Epidermal melanocyte (primary cell): ENCODE data around the gene ANP32E.
A peak's percentile ranks its signal among the peaks of the same experiment; 100 is the strongest.
"Not testable (repeated sequence)": the region's sequence is repeated elsewhere in the genome, so short reads cannot be mapped to it uniquely, and the experiment has no call there.

Experiments used
- DNase-seq: peaks from one replicate; pipeline ENCODE4 v3.0.0; 2011; ENCODE audit warnings: low spot score; ENCODE audit not compliant: insufficient read length

Gene ANP32E

GRCh38 chr1:150257624-150258585 is 22.0 kb upstream of the ANP32E start, which contains the start of gene CA14:
Gene CA14, plus strand, starts transcription at chr1:150257774. Its CDS starts 355 bp downstream, at chr1:150258129.
- DNase-seq = no peak

GRCh38 chr1:150256554-150257341 is 20.8 kb upstream of the ANP32E start:
- no peak for DNase-seq

DNA sequence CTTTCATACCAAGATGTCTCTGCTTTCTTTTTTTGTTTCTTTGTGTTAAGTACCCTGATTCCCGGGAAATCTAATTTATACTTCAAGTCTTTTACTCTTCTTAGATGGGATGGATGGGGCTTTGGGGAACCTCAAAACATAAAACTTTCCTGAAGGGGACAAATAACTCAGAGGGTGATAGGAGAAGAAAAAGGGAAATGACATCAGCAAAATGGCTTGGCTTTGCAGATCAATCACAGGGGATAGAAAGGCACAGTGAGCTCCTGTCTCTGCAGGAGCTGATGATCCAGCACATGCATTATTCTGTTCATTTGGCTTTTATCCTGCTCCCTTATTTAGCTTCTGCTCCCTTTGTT is 20.3 kb upstream of the ANP32E start:
- DNase-seq = no peak

GRCh38 chr1:150249936-150250335 is 14.0 kb upstream of the ANP32E start:
- DNase-seq = no peak

GRCh38 chr1:150243003-150243402 is 7.1 kb upstream of the ANP32E start:
- DNase-seq = no peak

- DNase-seq = no peak
Measured at GRCh38 chr1:150237746-150238145, 1.8 kb upstream of the ANP32E start.

DNA sequence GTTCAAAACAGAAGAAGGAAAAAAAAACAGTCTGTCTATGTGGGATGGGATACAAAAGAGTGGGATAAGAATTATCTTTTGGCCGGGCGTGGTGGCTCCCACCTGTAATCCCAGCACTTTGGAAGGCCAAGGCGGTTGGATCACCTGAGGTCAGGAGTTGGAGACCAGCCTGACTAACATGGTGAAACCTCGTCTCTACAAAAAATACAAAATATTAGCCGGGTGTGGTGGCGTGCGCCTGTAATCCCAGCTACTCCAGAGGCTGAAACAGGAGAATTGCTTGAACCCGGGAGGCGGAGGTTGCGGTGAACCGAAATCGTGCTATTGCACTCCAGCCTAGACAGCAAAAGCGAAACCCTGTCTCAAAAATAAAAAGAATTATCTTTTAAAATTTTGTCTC is 1.3 kb upstream of the ANP32E start:
- DNase-seq = not testable (repeated sequence)

GRCh38 chr1:150236614-150237100 is 745 bp upstream of the ANP32E start:
- no peak for DNase-seq

DNA sequence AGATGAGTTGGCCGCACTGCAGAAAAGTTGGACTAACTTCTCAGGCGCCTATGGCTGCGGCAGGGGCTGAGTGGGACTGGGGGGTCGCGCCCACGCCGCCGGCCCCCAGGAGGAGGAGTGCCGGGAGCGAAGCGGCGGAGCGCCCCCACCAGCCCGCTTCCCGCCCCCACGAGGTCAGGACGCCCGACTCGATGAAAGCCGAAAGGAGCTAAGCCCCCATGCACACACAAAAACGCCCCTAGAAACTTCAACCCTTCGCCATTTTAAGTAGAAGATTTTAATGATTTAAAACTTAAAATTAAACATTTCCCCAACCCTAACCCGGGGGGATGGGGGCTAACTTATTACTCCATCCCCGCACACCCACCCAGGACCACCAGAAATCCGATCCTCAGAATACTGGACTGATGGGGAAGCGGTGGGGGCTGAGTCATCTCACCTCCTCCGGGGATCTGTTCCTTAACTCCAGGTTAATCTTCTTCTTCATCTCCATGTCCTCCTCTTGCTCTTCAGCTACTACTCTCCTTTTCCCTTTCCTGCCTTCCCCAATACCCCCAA is 539 bp downstream of the ANP32E start:
- DNase-seq = no peak

DNA sequence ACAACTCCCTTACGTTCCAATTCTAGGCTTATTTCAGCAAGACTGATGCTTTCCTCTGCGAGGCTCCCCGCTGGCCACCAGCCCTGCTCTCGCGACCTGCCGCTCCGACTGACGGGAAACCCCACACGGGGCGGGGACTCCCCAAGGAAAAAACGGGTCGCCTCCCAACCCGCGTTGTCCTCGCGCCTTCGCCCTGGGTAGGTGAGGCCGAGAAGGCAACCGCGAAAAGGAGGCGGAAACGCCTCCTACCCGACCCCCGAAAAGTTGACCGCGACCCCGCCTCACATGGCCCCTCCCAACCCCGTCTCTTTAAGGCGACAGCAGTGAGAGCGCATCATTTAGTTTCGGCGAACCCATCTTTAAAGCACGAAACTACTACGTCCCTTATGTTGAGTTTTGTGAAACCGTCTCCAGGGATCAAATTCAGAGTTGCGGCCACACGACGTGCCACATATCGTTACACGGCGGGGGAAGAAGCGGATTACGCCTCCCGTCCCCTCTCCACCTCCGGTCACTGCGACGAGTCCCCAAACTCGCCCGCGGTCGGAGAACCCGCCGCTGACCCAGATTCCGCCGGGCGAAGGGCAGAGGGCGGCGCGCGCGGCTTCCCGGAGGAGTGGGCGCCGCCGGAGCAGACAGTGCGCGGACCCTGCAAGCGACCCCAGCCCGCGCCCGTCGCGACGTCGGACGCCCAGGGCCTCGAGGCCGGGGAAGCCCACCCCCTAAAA is 1.2 kb downstream of the ANP32E start:
- peak; percentile 75 for DNase-seq

DNA sequence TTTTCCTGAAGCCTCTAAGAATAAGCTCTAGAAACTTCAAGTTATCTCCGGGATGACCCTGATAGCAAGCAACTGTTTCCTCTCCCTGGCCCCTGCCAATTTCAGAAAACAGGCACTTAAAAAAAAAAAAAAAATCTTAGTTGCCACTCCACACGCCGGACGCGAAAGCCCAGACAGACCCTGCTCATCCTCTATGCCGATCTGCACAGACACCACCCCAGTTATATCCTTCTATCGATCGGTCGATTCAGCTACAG is 1.7 kb downstream of the ANP32E start:
- no peak for DNase-seq

GRCh38 chr1:150233359-150234308 is 2.3 kb downstream of the ANP32E start:
- DNase-seq = no peak

DNA sequence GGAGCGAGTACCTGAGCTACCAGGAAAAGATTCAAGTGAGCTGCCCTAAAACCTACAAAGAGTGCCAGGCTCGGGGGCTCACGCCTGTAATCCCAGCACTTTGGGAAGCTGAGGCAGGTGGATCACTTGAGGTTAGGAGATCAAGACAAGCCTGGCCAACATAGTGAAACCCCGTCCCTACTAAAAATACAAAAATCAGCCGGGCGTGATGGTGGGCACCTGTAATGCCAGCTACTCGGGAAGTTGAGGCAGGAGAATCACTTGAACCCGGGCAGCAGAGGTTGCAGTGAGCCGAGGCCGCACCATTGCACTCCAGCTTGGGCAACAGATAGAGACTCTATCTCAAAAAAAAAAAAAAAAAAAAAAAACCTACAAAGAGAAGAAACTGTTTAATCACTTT is 3.0 kb downstream of the ANP32E start:
- not testable (repeated sequence) for DNase-seq

GRCh38 chr1:150228246-150228645 is 7.7 kb downstream of the ANP32E start:
- not testable (repeated sequence) for DNase-seq

DNA sequence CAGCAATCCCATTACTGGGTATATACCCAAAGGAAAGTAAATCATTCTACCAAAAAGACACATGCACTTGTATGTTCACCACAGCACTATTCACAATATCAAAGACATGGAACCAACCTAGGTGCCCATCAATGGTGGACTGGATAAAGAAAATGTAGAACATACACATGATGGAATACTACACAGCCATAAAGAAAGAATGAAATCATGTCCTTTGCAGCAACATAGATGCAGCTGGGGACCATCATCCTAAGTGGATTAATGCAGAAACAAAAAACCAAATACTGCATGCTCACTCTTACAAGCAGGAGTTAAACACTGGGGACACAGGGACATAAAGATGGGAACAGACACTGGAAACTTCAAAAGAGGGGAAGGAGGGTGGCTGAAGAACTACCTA is 8.7 kb downstream of the ANP32E start:
- no peak for DNase-seq

DNA sequence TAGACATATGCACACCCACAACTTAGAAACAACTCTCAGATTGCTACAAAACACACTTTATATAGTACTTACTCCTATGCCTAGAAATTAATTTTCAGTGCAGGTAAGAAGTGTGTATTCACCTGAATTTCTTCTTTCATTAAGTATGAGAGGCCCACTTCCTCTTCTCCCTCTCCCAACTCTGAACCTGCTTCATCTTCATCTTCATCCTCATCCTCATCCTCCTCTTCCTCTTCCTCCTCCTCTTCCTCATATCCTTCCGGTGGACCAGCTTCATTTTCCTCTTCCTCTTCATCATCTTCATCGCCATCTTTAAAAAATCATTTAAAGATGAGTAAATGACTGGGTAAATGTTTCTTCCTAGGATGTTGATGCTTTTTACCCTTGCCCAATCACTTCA is 9.4 kb downstream of the ANP32E start:
- no peak for DNase-seq

- DNase-seq = no peak
Measured at GRCh38 chr1:150225546-150225945, 10.4 kb downstream of the ANP32E start.

DNA sequence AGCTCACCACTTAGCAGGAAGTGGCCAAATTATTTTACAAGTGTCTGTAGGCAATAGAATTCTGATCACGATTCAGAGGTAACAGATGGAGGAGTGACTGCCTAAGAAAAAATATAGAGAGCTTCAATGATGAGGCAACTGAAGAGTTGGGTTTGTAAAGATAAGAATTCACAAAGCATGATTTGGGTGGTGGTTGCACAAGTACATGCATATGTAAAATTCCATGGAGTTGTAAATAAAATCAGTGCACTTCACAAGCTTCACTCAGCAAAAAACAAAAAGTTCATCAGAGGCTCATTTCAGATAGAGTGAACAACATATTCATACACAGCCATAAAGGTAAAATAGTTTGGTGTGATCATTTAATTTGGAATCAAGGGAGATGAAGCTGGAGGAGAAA is 10.9 kb downstream of the ANP32E start:
- DNase-seq = no peak

GRCh38 chr1:150221552-150221951 is 14.4 kb downstream of the ANP32E start:
- DNase-seq = no peak

GRCh38 chr1:150215855-150216254 is 20.1 kb downstream of the ANP32E start:
- not testable (repeated sequence) for DNase-seq
